GM19043 (cell line): ENCODE results near the gene ZNHIT3.
"Not testable (repeated sequence)": the region's sequence is repeated elsewhere in the genome, so short reads cannot be mapped to it uniquely, and the experiment has no call there.

ENCODE experiments used
- ATAC-seq: cut with Tn5 transposase; IDR thresholded peaks from one replicate; pipeline ENCODE4 v1.9.1; 2021; ENCODE audit warnings: low read depth; ENCODE audit not compliant: unreplicated experiment

The ZNHIT3 gene

DNA sequence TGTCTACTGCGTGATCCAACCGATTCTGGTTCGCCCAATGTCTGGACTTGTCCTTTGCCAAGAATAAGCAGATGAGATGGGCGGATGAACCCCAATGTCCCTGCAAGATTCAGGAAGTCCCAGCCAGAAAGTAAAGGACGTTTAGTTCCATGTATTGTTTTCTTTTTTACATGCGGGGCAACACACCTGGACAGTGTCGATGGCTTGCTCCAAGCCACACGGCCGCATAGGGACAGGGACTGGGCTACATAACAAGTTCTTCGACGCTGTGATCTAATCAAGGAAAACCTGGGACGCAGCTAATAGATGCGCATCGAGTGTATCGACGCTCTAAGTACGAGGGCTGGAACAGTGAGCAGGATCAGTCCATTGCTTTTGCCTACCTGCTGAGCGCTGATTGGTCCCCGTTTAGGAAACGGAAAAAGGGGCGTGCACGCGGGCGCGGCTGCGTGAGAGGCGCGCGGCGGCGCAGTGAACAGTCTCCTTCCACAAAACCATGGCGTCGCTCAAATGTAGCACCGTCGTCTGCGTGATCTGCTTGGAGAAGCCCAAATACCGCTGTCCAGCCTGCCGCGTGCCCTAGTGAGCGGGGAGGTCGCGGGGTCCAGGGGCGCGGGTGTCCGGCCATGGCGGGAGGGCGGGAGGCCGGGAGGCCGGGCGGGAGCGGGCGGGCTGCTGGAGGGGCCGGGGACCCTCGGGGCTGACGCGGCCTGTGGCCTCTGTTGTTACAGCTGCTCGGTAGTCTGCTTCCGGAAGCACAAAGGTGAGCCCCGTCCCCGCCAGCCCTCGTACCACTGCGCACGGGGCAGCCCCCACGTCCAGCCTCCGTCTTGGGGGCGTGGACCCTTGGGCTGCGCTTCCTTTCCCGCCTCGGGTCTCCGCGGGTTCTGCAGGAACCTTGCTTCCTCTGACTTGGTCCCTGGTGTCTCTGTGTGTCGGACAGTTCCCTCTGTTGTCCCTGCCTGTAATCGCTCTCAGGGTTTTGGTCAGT is at the start of gene ZNHIT3:
TSS of gene ZNHIT3 (plus strand) at position 478 of the 991 bp plus-strand sequence. CDS start at position 497, 19 bp downstream.
- ATAC-seq: peak; percentile 90

DNA sequence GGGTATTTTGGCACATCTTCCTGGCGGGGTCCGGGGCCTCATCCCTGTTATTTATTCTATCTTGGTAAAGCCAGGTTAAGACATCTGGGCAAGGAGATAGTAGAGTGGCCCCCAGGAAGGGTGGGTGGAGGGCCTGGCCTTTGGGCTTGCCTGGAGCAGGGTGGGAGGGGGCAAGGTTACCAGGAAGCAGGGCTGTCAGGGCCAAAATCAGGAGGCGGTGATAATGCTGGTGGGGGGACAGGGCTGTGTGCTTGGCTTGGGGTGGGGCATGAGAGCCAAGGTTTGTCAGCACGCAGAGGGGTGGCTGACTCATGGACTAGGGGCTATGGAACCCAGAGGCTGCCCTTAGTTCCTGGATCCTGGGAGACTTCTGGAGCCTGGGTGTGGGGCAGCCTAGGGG is 44.7 kb upstream of the ZNHIT3 start:
- ATAC-seq: not testable (repeated sequence)

DNA sequence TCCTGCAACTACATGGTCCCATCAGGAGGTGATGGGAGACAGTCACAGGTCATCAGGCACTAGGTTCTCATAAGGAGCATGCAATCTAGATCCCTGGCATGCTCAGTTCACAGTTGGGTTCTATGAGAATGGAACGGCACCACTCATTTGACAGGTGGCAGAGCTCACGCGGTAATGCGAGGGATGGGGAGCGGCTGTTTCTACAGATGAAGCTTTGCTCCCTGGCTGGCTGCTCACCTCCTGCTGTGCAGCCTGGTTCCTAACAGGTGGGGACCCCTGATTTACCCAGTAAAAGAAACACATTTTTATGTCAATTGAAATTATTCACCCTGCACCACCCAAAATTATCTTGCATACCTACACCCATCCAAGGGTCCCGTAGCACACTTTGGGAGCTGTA is 42.7 kb upstream of the ZNHIT3 start:
- ATAC-seq: no peak

DNA sequence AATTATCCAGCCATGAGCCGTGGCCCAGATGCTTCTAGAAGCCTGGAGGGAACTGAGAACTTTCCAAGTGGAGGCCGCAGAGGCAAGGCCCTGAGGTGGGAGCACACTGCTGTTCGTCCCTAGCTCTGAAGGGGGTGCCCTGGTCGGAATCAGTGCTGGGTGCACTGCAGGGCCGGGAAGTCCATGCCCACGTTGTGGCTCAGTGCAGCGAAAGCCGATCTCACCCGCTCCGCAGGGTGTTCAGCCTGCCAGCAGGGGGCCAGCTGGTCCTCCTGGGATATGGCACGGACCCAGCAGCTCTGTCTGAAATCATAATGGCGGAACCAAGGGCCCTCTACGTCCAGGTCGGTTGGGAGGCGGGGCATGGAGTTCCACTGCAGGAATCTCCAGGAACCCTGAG is 36.5 kb upstream of the ZNHIT3 start:
- not testable (repeated sequence) for ATAC-seq

DNA sequence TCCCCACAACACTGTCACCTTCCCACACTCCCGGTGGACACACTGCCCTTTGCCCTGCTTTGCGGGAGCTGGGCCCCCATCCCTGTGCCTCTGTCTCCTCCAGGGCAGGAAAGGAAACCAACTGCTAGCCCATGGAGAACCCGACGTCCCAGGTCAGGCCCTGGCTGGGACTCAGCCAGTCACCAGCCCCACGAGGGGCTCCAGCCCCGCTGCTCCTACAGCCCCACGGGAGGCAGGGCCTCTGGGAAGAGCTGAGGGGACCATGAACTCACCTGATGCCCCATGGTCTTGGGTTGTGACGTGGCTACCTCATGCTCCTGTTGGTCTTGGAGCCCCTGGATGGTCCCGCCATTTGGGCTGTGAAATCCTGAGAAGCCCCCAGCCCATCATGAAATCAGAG is 33.6 kb upstream of the ZNHIT3 start:
- ATAC-seq: not testable (repeated sequence)

DNA sequence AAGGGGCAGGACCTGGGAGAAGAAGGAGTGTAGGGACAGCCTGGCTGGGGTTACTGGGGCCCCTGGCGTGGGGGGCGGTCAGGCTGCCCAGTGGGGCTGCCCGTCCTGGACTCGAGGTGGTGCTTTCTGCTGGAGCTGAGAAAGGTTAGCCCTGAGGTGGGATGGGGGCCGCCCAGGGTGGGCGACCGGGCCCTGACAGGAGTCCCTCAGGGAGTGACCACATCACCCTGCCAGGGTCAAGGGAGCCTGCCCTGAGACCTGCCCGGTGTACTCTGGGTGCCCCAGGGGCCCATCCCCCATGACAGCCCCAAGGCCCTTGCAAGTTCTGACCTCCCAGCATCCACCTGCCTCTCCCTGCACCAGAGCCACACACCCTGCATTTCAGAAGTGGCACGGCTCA is 28.8 kb upstream of the ZNHIT3 start:
- ATAC-seq: not testable (repeated sequence)

DNA sequence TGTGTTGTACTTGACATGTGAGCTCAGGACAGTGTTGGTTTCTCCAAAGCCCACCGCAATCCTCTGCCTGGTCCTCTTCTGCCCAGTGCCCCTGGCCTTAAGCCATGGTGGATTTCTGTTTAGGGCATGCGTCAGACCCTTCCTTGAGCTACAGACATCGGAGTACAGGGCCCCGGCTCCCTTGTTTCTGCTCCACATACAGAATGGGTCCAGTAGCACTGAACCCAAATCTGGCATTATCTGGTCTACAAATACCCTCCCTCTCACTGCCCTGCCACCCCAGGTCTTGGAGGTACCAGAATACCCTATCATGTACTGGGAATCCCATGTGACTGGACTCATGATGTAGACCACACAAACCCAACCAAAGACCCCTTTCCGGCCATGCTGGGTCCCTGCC is 27.4 kb upstream of the ZNHIT3 start:
- no peak for ATAC-seq

DNA sequence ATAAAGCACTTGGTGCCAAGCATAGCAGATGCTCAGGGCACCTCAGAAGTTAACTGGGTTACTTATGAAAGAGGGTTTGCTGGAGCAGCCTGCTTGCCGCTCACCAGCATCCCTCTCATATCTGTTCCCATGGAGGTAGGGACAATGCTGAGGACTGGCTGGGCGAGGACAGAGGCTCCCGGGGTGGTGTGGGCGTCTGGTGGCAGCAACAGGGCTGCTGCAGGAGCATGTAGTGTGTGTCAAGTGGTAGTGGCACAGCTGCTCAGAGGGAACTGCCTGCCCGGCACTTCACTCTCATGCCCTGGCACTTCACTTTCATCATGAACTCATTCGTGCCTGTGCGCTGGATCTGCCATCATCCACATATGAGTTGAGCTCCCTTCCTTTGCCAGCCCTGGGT is 26.9 kb upstream of the ZNHIT3 start:
- ATAC-seq: no peak

DNA sequence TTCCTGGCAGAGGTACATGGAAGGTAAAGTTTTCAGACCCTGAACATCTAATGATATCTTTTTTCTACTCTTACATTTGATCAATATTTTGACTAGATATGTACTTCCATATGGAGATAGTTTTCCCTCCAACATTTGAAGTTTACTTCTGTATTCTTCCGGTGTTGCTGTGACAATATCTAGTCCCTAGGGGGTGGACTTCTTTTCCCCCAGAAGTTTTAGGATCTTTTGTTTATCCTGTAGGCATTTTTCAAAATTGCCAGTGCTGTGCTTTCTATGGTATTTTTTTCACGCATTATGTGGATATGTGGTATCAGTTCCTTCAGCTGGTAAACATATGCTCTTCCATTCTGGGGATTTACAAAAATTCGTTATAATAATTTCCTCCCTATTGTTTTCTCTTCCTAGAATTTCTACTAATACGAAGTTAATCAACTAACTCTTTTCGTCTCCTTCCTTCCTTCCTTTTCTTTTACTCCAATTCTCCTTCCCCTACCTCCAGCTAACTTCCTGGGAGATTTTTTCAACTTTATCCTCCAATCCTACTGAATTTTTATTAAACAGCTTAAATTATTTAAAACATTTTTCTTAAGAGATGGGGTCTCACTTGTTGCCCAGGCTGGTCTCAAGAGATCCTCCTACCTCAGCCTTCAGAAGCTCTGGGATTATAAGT is 26.1 kb upstream of the ZNHIT3 start:
- no peak for ATAC-seq

DNA sequence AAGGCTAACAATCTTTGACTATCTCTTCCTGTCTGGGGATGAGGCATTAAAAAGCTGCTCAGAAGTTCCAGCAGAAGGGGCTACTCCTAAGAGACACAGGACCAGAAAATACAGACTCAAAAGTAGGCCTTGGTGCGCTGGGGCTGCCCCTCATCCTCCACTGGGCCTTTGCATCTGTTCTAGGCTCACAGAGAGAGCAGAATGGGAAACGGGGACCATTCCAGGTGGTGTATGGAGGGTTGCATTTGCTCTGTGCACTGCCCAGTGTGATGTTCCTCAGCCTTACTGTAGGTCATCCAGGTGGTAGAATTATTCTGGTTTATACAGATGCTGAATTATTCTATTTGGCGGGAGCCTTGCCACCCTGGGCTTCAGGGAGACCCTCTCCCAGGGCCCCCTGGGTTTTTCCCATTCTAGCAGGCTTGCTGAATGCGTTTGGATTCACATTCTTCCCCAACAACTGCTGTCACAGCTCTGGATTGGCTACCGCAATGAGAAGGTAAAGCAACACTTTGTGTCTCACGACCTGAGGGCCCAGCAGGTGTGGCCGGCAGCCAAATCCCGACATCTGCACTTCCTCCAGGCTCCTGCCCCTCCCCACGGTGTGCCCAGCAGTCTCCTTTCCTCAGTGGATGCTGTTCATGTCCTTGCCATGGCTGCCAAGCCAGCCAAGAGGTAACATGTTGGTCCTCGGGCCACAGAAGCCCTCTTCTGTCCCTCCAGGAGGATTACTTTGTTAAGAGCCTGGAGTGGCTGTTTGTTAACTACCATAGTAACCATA is 25.0 kb upstream of the ZNHIT3 start:
- ATAC-seq: no peak

DNA sequence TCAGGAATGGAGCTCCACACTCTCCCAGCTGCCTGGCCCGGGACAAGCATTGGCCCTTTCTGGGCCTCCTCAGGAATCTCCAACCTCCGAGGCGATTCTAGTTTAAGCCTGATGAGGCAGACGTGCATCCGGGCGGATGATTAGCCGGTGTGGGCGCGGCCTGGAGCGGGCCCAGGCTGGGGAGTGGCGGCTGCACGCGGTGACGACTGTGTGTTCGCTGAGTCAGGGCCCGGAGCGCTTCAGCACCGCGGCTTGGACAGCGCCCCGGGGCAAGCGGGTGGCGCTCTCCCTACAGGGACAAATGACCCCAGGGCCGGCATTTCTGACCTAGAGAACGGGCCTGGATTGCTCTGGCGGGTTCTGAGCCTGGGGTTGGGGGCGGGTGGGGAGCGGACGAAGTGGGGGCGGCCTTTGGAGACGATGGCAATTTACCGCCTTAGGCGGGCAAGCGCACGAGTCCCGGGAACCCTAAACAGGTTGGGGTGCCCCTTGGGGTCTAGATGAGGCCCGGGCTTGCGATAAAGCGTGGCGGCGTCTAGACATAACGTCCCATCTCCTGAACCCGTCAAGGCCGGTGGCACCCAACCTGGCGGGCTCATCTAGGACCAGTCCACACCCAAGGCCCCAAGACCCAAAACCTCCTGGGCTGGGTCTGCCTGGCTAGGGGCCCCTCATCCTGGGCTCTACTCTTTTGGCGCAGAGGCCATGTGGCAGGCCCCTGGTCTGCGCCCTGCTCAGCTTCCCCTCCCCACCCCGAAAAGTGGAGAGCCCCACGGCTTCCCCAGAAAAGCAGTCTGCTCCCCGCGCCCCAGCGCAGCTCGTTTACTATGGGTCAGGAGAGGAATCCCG is 22.3 kb upstream of the ZNHIT3 start:
- no peak for ATAC-seq

DNA sequence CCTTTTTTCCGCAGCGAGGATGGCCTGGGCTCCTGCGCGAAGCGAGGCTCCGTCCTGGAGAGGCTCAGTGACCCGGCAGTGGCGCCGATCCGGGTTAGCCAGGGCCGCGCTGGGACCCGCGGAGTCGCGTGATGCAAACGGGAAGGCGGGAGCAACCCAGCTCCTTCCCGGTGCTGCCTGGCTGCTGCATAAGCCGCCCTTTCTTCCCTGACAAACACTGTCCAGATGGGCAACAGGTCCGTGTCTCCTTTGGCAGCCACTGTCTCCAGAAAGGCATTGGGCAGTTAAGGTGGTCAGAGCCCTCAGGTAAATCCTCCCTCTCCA is 21.8 kb upstream of the ZNHIT3 start:
- ATAC-seq: no peak

DNA sequence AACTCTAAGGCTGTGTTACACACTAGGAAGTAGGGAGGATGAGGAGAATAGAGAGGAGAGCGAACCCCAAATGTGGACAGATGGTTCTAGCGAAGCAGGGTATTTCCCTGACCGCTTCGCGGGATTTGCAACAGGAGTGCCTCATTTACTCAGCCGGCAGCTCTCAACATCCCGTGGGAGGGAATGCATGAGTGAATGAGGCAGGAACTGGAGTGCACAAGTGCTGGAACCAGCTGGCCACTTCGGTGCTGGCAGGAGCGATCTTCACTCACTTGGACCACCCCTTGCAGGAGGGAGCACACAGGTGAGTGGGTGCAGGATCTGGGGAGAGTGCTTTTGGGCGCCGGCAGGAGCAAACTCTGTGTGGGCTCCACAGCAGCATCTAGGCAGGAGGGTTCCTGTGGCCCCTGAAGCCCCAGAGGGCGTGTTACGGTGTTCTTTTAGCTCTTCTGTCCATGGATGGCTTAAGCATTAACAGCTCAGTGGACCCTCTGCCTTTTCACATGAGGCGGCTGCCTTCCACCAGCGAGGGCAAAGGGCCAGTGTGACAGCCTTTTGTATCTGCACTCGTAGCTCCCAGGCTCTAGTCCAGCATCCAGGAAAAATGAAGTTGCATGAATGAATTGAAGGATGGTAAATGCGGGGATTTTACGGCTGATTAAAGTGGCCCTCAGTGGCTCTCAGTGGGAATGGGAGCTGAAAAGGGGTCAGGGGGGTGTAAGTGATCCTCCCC is 17.4 kb upstream of the ZNHIT3 start:
- no peak for ATAC-seq

DNA sequence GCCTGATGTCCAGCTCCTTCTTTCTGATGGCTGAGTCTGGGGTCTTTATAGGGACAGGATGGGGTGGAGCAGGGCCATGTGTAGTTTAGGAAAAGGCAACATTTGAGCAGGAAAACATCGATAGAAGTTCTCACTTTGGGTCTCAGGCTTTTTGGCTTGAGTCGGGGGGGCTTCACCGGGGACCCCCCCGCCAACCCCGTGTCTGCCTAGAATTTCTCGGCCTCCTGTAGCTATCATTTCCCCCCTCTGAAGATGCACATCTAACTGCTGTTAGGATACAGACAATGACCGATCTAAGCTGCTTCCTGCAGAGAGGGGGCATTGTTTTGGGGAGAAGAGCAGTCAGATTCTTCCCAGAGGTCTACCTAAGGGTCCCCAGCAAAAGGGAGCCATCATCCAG is 16.7 kb upstream of the ZNHIT3 start:
- ATAC-seq: no peak

DNA sequence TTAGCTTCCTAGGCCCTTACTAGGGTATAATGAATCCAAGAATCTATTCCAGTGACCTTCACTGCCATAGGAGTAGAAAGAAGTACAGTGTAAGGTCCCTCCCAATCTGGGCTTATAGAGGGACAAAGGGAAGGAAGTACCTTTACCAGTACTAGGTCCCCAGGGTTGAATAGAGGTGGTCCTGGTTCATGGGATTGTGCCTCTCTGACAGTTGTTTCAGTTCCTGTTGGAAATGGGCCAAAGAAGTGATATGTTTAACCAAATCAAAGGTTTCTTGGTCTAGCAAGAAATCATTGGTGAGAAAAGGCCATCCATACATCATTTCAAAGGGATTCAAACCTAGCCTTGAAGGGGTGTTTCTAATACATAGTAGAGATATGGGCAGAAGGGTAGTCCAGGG is 16.0 kb upstream of the ZNHIT3 start:
- no peak for ATAC-seq

DNA sequence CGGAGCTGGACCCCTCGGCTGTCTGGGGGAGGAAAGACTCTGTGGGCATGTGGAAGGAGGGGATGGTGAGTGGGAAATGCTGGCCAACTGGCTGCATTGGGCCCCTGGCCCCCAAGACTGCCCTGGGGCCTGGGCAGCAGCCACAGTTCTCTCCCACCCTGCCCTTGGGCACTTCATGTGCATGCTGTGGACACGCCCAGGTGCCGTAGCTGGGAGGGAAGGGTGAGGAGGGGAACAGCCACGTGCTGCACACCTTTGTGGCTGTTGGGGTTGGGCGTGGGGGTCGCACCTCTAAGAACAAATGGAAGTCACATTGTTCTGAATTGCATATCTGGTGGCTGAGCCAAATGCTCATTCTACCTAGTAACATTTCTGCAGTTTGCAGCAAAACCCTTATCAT is 11.9 kb upstream of the ZNHIT3 start:
- no peak for ATAC-seq

DNA sequence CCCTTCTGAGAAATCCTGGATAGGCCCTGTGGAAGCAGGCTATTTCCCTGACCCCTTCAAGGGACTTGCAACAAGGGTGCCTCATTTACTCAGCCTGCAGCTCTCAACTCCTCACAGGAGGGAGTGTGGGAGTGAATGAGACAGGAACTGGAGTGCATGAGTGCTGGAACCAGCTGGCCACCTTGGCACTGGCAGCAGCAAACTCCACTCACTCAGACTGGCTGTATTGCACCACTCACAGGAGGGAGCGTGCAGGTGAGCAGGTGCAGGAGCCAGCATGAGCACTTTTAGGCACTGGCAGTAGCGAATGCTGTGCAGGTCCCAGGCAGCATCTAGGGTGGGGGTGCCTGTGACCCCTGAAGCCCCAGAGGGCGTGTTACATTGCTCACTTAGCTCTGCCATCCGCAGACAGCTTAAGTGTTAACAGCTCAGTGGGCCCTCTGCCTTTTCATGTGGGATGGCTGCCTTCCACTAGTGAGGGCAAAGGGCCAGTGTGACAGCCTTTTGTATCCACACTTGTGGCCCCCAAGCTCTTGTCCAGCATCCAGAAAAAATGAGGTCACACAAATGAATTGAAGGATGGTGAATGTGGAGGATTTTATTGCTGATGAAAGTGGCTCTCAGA is 11.0 kb upstream of the ZNHIT3 start:
- ATAC-seq: no peak

DNA sequence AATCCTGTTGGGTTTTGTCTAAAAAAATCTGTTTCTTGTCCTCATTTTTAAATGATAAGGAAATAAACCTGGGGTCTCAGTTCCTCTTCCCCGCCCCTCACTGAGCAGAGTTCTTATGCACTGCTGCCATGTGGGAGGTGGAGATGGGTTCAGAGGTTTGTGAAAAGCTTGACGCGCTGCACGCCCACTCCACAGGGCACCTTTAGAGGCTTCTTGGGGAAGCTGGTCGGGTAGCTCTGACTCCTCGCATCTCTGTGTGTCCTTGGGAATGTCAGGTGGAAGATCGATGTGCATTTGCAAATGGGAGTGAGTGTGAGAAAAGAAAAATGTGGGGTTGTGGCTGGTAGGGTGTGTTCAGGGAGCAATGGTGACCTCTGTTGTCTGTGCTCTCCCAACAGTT is 4.7 kb upstream of the ZNHIT3 start:
- ATAC-seq: no peak
